ELF-1 (cell line): Measurements from ENCODE around the gene PAK1.

Experiments
- DNase-seq: peaks from one replicate; pipeline ENCODE4 v3.0.0-alpha.2; 2016; ENCODE audit warnings: low read depth, low spot score

The PAK1 gene

GRCh38 chr11:77309401-77310085, 164.4 kb downstream of the PAK1 start:
- DNase-seq = no peak

DNA sequence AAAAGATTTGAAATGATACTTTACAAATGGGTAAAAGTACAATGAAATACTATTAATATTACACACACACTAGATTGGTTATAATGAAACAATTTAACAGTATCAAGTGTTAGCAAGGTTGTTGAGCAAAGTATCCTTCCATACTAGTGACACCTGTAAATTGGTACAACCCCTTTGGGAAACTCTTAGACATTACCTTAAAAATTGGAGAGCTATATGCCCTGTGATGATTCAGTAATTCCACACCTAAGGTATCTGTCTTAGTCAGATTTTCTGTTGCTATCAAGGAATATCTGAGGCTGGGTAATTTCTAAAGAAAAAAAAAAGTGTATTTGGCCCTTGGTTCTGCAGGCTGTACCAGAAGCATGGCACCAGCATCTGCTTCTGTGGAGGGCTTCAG, 165.1 kb downstream of the PAK1 start:
- DNase-seq = no peak

- no peak for DNase-seq
Measured at GRCh38 chr11:77303328-77303727, 170.6 kb downstream of the PAK1 start.

DNA sequence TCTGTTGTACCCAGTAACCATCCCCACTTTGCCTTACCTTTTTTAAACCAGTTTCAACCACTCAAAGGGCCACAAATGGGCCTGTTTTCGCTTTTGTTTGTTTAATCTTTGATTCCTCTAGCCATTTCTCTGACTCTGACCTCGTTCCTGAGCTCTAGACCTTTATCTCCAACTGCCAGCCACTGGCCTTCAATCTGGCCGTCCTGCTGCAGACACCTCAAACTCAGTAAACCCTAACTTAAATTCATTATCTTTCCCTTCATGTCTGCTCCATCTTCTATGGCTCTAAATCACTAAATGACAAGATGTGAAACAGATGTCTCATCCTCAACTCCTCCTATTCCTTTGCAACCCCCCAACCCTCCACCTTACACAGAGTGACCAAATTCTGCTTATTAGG, 171.1 kb downstream of the PAK1 start:
- DNase-seq = no peak

DNA sequence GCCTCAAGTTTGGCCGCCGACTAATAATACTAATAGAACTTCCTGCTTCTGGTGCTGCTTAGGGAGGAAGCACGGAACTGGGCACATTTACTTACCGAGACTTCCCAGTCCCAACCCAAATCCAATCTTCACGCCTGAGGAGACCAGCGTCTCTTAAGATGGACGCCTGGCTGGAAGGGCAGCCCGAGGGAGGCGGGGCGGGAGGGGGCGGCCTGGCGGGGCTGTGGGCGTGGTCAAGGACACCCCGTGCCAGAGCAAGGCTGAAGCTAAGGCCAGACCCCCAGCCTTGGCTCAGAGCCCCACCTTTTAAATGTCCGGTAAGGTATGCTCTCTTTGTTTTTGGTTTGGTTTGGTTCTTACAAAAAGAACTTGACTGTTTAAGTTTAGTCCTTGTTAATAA, 172.4 kb downstream of the PAK1 start, which contains the start of gene GDPD4:
Gene GDPD4 (minus strand): TSS at position 177 of the 400 bp plus-strand sequence. CDS start 16,549 bp downstream, outside the sequence.
- no peak for DNase-seq

DNA sequence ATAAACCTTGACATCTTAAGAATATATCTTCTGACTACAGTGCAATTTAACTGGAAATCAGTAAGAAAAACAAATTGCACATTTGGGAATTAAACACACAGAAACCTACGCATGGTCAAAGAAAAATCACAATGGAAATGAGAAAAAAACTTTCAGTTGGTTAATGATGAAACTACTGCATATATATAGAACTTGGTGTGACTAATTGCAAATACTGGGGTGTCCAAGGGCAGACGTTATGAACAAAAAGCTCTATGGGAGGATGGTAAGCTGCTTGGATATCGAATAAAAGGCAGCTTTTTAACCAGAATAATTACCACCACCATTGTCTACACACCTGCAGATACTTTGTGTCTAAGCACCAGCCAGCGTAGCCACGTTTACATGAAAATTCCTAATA, 173.2 kb downstream of the PAK1 start:
- DNase-seq = no peak

GRCh38 chr11:77300028-77300427, 173.9 kb downstream of the PAK1 start:
- DNase-seq = peak; percentile 17

DNA sequence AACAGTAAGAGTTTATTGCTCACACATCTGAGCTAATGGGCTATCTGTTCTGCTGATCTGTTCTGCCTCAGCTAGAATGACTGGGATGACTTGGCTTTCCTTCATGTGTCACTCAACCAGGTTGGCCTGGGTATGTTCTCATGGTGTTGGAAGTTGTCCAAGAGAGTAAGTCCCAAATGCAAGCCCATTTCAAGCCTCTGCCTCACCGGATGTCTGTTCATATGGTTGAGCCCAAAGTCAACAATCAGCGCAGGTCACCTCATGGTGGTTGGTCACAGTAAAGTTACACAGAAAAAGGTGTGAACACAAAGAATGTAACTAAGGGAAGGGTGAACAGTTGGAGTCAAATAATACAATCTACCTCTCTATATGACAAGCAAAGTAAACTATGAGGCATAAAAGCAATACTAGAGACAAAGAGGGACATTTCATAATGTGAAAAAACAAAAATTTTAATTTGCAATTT, 174.3 kb downstream of the PAK1 start:
- DNase-seq = no peak

DNA sequence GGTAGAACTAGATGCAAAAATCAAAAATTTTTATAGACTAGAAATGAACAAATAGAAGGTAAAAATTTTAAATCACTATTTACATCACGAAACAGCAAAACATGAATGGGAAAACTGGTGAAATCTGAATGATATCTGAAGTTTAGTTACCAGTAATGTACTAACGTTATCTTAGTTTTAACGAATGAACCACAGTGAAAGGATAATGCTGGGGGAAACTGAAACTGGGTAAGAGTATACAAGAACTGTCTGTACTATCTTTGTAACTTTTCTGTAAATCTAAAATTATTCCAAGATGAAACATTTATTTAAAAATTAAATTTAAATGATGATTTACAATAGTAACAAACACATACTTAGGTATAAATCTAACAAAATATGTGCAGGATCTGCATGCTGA, 179.9 kb downstream of the PAK1 start:
- no peak for DNase-seq

- DNase-seq = no peak
Measured at GRCh38 chr11:77289737-77290136, 184.2 kb downstream of the PAK1 start.

GRCh38 chr11:77287615-77288273, 186.2 kb downstream of the PAK1 start:
- no peak for DNase-seq

GRCh38 chr11:77287136-77287535, 186.8 kb downstream of the PAK1 start:
- DNase-seq = no peak

DNA sequence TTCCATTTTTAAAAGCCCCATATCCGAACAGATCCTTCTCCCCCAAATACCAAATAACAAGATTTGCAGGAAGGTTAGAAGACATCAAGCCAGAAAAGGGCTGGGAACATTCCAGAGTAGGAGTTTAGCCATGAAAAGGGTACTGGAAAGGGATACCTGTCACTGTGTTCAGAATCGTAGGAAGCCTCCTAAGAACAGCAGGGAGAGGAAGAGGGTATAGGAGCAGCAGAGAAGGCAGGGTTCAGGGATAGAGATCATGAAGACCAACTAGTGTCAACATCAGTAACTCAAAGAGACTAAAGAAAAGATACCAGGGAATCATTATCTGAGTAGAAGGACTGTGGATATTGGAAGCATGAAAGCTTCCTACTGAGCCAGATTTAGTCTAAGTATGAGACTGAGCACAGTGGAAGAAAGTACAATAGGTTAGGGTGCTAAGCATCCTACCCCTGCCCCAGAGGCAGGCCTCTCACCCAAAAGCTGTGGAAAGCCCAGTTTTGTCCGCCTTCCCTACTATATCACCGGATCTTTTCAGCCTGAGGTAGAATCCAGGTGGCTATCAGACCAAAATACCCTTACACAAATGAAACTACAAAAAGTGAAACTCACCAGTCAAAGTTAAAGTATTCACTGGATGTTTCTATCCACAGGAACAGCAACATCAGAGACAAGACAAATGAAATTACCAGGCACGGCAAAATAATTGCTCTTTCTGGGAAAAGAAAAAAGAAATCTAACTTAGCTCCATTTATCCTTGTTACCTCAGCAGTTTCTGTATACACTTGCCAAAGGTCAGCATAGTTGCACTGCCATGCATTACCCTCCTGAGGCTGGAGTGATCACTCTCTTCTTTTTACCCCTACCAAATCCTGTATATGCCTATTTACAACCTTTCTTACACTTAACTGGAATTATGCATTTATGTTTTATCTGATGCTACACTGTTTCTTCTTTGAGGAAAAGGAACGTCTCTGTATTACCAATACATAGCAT, 189.1 kb downstream of the PAK1 start:
- DNase-seq = no peak

- DNase-seq = no peak
Measured at GRCh38 chr11:77283101-77283500, 190.8 kb downstream of the PAK1 start.

GRCh38 chr11:77278595-77279506, 195.0 kb downstream of the PAK1 start:
- DNase-seq = no peak

DNA sequence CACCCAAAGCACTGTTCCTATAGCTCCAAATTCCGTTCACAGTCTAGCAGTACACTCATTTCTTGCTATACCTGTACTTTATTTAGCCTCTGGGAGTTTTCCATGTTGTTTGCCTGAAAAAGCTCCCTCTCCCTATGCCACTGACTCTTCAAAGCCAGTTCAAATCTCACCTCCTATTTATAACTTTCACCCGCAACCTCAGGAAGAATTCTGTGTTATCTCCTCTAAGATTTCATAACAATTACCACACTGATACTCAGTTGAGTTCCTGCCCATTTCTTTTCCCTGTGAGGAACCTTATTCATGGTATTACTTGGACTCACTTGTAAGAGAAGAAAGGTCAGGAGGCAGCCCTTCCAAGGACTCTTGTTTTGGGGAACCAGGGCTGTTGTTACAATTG, 197.6 kb downstream of the PAK1 start:
- no peak for DNase-seq
